Thyroid gland (tissue), 4 donors: ENCODE results near the gene TFRC. TPM values are rescaled to one million over a fixed set of nuclear protein-coding genes. Genes with fewer than 3 reads are reported as not detected.
"Not testable (repeated sequence)": the region's sequence is repeated elsewhere in the genome, so short reads cannot be mapped to it uniquely, and the experiment has no call there.

Experiments used
- DNase-seq, 2 donors: peaks; one replicate each; pipeline ENCODE4 v3.0.0-alpha.2; 2019
- H3K27ac ChIP-seq, 3 donors: fragments of 200-600 bp; sonication (generic); 1 replicate in 2 of 3; 2 replicates in 1 of 3; pipeline ENCODE4 v1.5.1; 2016 to 2019; ENCODE audit warnings: mild to moderate bottlenecking in 1 of 3, moderate library complexity in 1 of 3
- H3K27me3 ChIP-seq: fragments of 200-600 bp; sonication (generic); one replicate; pipeline ENCODE4 v1.5.1; 2019
- H3K36me3 ChIP-seq, 2 donors: fragments of 200-600 bp; sonication (generic); one replicate each; pipeline ENCODE4 v1.5.1; 2016 to 2019
- H3K4me1 ChIP-seq, 2 donors: fragments of 200-600 bp; sonication (generic); one replicate each; pipeline ENCODE4 v1.5.1; 2017 to 2019
- H3K4me3 ChIP-seq, 3 donors: fragments of 200-600 bp; sonication (generic); replicated peaks in 1 of 3; 1 replicate in 2 of 3; 2 replicates in 1 of 3; pipeline ENCODE4 v1.5.1; 2016; ENCODE audit warnings: mild to moderate bottlenecking in 1 of 3
- H3K9me3 ChIP-seq: fragments of 200-600 bp; sonication (generic); one replicate; pipeline ENCODE4 v1.5.1; 2017
- POLR2A ChIP-seq, 2 donors: fragments of 450-650 bp; IDR thresholded peaks; one replicate each; pipeline ENCODE4 v1.6.1; 2017; ENCODE audit warnings: antibody characterized with exemption in 2 of 2, mild to moderate bottlenecking in 2 of 2, moderate library complexity in 1 of 2
- WGBS, 2 donors: methylation state at CpG; one replicate each; pipeline ENCODE4 v1.1.5; 2017; 5-methylcytosine and 5-hydroxymethylcytosine counted together
- intact Hi-C: fragments of 100-400 bp; cut with DNase I; formaldehyde crosslinking; loops from one replicate; pipeline ENCODE4 v1.15.1; 2023
- total RNA-seq, 4 donors: library from RNA; depleted of rRNA; stranded (reverse); fragments of >200 nt; gene quantifications; one replicate each; pipeline ENCODE4 v1.2.3, GENCODE V29; 2016
- TF ChIP-seq, protein P1 (sequence below), 6 experiments: fragments of 200-600 bp in 3 of 6; fragments of 450-650 bp in 3 of 6; sonication (generic) in 3 of 6; IDR thresholded peaks; one replicate each; pipeline ENCODE4 v1.5.1; 2016 to 2019; ENCODE audit warnings: antibody characterized with exemption in 6 of 6, mild to moderate bottlenecking in 2 of 6, inconsistent platforms in 1 of 6, moderate library complexity in 1 of 6

The TFRC gene
- total RNA-seq, 4 donors from 2014 or later: 40.7 to 115 (median 69.8) TPM

DNA sequence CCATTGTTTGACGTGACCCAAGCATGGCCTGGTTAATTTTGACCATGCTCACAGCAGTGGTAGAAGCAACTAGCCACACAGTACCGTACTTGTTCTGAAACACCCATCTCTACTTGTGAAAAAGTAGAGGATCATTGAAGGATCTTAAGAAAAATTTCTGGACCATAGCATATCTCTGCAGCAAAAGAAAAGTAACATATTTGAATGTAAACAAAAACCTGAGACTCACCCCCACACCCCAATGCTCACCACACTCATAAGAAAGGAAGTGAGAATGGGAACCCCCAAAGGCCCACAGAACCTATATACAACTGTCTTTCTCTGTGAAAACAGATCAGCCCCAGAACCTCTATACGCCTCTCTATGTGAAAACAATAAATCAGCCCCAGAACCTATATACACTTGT, 33.8 kb upstream of the TFRC start:
- DNase-seq: no peak
- no peaks in the 10 kb centered on the region for H3K4me1 ChIP-seq
- H3K9me3 ChIP-seq: no peaks in the 10 kb centered on the region
- no peak overlapping the region for H3K27ac ChIP-seq
- 79 to 82% methylated on average over 3 of the region's 3 CpGs for WGBS, 2 donors
- H3K36me3 ChIP-seq: no peaks in the 10 kb centered on the region
- TF ChIP-seq, protein P1, sequence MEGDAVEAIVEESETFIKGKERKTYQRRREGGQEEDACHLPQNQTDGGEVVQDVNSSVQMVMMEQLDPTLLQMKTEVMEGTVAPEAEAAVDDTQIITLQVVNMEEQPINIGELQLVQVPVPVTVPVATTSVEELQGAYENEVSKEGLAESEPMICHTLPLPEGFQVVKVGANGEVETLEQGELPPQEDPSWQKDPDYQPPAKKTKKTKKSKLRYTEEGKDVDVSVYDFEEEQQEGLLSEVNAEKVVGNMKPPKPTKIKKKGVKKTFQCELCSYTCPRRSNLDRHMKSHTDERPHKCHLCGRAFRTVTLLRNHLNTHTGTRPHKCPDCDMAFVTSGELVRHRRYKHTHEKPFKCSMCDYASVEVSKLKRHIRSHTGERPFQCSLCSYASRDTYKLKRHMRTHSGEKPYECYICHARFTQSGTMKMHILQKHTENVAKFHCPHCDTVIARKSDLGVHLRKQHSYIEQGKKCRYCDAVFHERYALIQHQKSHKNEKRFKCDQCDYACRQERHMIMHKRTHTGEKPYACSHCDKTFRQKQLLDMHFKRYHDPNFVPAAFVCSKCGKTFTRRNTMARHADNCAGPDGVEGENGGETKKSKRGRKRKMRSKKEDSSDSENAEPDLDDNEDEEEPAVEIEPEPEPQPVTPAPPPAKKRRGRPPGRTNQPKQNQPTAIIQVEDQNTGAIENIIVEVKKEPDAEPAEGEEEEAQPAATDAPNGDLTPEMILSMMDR (IDR thresholded peaks at IDR 0.05): no peak
- no peak for TF ChIP-seq POLR2A (IDR thresholded peaks at IDR 0.05)
- intact Hi-C loops: no loop called here
- no peak overlapping the region for H3K4me3 ChIP-seq
- no peaks in the 10 kb centered on the region for H3K27me3 ChIP-seq

DNA sequence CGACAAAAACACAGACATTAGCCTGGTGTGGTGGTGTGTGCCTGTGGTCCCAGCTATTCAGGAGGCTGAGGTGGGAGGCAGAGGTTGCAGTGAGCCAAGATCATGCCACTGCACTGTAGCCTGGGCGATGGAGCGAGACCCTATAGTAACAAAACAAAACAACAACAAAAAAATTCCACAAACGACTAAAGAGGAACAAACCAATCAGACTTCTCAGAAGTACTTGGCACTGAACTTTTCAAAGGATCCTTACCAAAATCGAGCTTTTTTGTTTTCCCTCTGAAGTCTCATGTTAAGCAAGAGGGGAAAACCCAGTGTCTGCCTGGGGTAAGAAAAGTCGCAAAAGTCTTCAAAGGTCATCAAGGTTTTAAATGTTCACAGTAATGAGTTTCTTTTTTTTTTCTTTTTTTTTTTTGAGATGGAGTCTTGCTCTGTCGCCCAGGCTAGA, 30.1 kb upstream of the TFRC start:
- TF ChIP-seq, protein P1 (IDR thresholded peaks at IDR 0.05): no peak
- TF ChIP-seq POLR2A (IDR thresholded peaks at IDR 0.05): no peak
- intact Hi-C loops: no loop called here
- Histone ChIP-seq H3K4me3 (no peak overlapping the region), H3K4me1 (no peaks in the 10 kb centered on the region), H3K36me3 (no peaks in the 10 kb centered on the region), H3K27me3 (no peaks in the 10 kb centered on the region), H3K9me3 (no peaks in the 10 kb centered on the region), H3K27ac (no peak overlapping the region)
- WGBS, 2 donors: 54 to 75% methylated on average over 6 to 7 of the region's 7 CpGs
- DNase-seq: no peak

DNA sequence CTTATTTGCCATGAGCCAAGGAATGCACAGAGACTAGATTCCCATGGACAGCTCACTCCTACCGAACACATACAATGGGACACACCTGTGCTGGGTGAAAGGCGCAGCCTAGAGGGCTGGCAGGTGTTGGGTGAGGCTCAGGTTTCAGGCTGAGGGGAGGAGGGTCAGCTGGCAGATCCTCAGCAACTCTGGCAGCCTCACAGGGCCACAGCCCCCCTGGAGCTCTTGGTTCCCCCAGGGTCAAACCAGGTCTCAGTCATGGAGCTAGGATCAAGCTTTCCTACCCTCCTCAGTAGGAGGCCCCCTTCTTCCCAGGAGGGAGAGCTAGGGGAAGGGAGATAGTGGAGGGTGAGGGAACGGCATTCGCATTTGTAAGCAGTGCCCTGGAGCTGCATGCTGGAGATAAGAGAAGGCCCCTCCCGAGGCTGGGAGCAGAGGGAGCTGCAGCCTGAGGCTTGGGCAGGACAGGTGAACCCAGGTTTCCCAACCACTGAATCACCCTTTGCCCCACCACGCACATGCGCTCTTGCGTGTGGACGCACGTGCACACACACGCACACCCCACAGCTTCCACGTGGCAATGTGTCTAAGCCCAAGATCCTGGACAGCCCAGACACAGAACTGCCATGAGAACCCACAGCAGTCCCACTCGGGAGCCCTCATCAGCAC, 26.3 kb upstream of the TFRC start:
- intact Hi-C loops: no loop called here
- DNase-seq: no peak
- no peaks in the 10 kb centered on the region for H3K4me1 ChIP-seq
- TF ChIP-seq POLR2A (IDR thresholded peaks at IDR 0.05): no peak
- TF ChIP-seq, protein P1 (IDR thresholded peaks at IDR 0.05): no peak
- H3K27me3 ChIP-seq: no peaks in the 10 kb centered on the region
- H3K36me3 ChIP-seq: no peaks in the 10 kb centered on the region
- WGBS, 2 donors: 68 to 71% methylated on average over 13 of the region's 13 CpGs
- H3K27ac ChIP-seq: no peak overlapping the region
- no peaks in the 10 kb centered on the region for H3K9me3 ChIP-seq
- H3K4me3 ChIP-seq: no peak overlapping the region

DNA sequence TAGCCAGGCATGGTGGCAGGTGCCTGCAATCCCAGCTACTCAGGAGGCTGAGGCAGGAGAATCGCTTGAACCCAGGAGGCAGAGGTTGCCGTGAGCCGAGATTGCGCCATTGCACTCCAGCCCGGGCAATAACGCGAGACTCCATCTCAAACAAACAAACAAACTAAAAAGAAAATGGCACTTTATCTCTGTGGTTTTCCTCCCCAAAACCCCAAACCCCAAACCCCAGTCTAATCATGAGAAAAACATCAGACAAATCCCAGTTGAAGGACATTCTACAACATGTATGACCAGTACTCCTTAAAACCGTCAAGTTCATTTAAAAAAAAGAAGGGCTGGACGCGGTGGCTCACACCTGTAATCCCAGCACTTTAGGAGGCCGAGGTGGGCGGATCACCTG, 22.8 kb upstream of the TFRC start:
- H3K27me3 ChIP-seq, intact Hi-C loops, H3K4me1 ChIP-seq, H3K9me3 ChIP-seq, DNase-seq, H3K36me3 ChIP-seq, H3K27ac ChIP-seq, H3K4me3 ChIP-seq: not testable (repeated sequence)
- WGBS, 2 donors: 94 to 95% methylated on average over 12 of the region's 12 CpGs

DNA sequence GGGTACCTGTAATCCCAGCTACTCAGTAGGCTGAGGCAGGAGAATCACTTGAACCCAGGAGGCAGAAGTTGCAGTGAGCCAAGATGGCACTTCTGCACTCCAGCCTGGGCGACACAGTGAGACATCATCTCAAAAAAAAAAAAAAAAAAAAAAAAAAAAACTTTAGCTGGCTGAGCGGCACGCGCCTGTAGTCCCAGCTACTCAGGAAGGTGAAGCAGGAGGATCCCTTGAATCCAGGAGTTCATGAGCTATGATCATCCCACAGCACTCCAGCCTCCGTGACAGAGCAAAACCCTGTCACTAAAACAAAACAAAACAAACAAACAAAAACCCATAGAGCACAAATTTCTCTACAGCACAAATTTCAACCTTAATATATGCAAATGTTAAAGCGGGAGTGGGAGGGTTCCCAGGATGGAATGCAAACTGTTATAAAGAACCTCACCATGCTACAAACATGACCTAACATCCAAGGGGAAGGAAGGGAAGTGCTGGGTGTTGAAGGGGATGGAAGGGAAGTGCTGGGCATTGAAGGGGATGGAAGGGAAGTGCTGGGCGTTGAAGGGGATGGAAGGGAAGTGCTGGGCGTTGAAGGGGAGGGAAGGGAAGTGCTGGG, 16.6 kb upstream of the TFRC start:
- H3K27ac ChIP-seq, H3K4me1 ChIP-seq, intact Hi-C loops, H3K36me3 ChIP-seq, H3K4me3 ChIP-seq, H3K9me3 ChIP-seq, H3K27me3 ChIP-seq, DNase-seq: not testable (repeated sequence)
- 68 to 77% methylated on average over 8 of the region's 8 CpGs for WGBS, 2 donors

DNA sequence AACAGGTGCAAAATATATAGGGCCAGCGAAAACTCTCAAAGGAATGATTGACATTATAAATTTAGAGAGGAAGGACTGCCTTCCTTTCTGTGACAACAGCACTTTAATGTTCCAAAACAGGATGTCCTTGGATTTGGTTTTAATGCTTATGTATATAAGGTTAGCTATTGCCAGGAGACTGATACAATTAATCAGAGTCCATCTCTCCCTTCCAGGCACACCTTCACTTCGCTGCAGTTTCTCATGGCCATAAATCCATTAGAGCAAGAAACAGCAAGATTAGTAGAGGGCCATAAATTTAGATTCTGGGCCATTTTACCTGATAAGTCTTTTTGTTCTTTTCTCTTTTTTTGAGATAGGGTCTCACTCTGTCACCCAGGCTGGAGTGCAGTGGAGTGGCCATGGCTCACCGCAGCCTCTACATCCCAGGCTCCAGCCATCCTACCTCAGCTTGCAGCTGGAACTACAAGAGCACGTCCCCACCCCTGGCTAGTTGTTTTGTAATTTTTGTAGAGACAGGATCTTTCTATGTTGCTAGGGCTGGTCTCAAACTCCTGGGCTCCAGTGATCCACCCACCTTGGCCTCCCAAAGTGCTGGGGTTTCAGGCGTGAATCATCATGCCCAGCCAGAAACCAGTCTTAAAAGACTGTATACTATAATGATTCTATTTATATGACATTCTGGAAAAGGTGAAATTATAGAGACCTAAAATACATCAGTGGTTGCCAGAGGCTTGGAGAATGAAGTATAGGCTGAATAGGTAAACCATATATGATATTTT, 15.7 kb upstream of the TFRC start:
- no peak overlapping the region for H3K27ac ChIP-seq
- H3K4me3 ChIP-seq: no peak overlapping the region
- TF ChIP-seq, protein P1 (IDR thresholded peaks at IDR 0.05): no peak
- TF ChIP-seq POLR2A (IDR thresholded peaks at IDR 0.05): no peak
- no peaks in the 10 kb centered on the region for H3K27me3 ChIP-seq
- no peaks in the 10 kb centered on the region for H3K9me3 ChIP-seq
- intact Hi-C loops: no loop called here
- H3K36me3 ChIP-seq: no peaks in the 10 kb centered on the region
- DNase-seq: no peak
- H3K4me1 ChIP-seq: peaks cover 7 to 9% of the 10 kb centered on the region in 2 donors
- WGBS, 2 donors: 77 to 79% methylated on average over 5 of the region's 5 CpGs
